Measurements from ENCODE around the gene SMIM17.

The SMIM17 gene

DNA sequence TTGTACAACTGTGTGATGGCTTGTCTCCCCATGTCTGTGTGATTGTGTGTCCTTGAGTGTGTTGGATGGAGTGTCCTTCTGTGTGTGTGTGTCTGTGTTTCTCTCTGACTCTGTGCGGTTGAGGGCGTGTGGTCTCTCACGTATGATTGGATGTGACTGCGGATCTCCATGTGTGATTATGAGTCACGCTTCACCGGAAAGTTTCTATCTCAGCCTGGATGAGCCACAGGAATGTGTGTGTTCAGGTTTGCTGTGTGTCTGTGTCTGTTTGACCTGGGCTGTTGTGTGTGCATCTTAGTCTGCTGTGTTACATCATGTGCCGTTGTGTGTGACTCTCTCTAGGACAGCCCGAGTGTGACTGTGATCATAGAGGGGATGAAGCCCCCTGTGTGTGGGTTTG lies 44.1 kb downstream of the SMIM17 start:
- no peak for TF ChIP-seq CTCF (IDR thresholded peaks at IDR 0.05; ENCODE audit: insufficient read depth, missing control alignments)
- no peak for FAIRE-seq
- no peak for DNase-seq (ENCODE audit: insufficient read length, low spot score)

DNA sequence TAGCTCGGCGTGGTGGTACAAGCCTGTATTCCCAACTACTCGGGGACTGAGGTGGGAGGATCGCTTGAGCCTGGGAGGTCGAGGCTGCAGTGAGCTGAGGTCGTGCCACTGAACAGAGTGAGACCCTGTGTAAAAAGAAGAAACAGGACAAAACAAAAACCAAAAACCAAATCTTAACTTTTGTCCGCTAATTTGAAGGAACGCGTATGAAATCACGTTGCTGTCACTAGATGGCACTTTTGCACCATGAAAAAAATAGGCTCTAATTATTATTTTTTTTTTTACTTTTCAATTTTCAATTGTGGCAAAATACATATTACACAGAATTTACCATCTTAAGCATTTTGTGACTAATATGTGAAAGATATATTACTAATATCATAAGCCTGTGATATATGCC lies 46.2 kb downstream of the SMIM17 start:
- DNase-seq (ENCODE audit: insufficient read length, low spot score) (no peak), FAIRE-seq (no peak)
- no peak for TF ChIP-seq CTCF (IDR thresholded peaks at IDR 0.05; ENCODE audit: insufficient read depth, missing control alignments)

DNA sequence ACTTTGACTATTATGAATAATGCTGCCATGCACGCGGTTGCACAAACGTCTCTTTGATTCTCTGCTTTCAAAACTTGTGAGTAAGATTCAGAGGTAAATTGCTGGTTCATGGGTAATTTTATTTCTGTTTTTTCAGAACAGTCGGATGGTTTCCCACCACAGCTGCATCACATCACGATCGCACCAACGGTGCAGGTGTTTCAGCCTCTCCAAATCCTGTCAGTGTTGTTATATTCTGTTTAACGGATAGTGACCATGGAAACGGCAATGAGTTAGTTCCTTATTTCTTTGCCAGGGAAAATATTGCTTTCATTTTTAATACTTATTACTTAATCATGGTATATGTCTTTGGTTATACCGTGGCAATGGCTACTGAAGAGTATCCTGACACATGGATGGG lies 47.7 kb downstream of the SMIM17 start:
- TF ChIP-seq CTCF (IDR thresholded peaks at IDR 0.05; ENCODE audit: insufficient read depth, missing control alignments) = no peak
- DNase-seq (ENCODE audit: insufficient read length, low spot score) = no peak
- FAIRE-seq = no peak

DNA sequence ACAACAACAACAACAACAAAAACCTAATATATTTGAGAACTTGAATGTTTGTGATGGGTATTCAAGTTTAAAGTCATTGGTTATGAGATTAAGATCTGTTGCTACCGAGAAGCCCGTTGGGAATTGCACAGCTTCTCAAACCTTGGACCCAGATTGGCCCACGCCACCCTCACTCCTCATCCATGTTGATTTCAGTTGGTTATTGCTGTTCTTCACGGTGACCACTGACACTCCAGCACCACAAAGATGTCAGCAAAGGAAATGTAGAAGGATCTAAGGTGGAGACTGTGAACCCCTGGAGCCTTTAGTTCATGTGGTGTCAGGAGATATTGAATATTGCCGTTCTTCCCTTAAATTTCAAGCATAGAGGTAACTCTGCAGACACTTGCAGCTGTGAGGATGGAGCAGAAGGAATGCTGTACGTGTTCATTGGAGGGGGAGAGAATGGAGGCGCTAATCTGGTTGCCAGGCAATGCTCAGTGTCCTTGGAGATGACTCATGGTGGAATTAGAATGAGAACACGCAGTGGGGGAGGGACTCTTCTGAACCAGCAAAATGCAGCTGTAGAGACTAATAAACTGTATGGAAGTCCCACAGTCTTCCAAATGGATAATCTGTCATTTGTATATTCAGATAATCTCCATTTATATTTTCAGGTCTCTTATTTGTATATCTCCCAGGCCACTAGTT lies 49.4 kb downstream of the SMIM17 start:
- DNase-seq (ENCODE audit: insufficient read length, low spot score) (no peak), FAIRE-seq (no peak)

DNA sequence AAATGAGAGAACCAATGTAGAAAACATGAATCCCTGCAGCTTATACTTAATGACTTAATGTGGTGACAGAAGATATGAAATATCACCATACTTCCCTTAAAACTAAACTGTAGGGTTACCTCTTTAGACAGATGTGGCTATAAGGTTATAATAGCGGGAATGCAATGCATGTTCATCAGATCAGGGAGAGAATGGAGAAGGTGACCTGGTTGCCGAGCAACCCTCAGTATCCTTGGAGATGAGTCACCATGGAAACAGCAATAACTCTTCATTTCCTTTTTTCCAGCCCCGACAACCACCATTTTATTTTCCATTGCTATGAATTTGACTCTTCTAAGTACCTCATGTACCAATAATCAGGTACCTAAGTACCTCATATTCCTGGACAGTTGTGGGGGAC lies 56.6 kb downstream of the SMIM17 start:
- DNase-seq (ENCODE audit: insufficient read length, low spot score) = no peak
- TF ChIP-seq CTCF (IDR thresholded peaks at IDR 0.05; ENCODE audit: insufficient read depth, missing control alignments) = no peak
- no peak for FAIRE-seq

More for the DNA sequence above, 49.4 kb downstream of the SMIM17 start:
- TF ChIP-seq CTCF (IDR thresholded peaks at IDR 0.05; ENCODE audit: insufficient read depth, missing control alignments) = no peak

- TF ChIP-seq CTCF (IDR thresholded peaks at IDR 0.05; ENCODE audit: insufficient read depth, missing control alignments) = no peak
- FAIRE-seq = no peak
- DNase-seq (ENCODE audit: insufficient read length, low spot score) = no peak
These were observed 58.9 kb downstream of the SMIM17 start for GRCh38 chr19:56701895-56702294.

- no peak for TF ChIP-seq CTCF (IDR thresholded peaks at IDR 0.05; ENCODE audit: insufficient read depth, missing control alignments)
- DNase-seq (ENCODE audit: insufficient read length, low spot score) = no peak
- FAIRE-seq = no peak
These were observed 63.0 kb downstream of the SMIM17 start for GRCh38 chr19:56705939-56706338.

Data from D721Med (cell line).